Bronchial epithelial cell (primary cell): ENCODE results near the gene TOM1L2. TPM values are rescaled to one million over a fixed set of nuclear protein-coding genes. Genes with fewer than 3 reads are reported as not detected.
A peak's percentile ranks its signal among the peaks of the same experiment; 100 is the strongest.

Source experiments
- DNase-seq: peaks from one replicate; pipeline ENCODE4 v3.0.0-alpha.2; 2010; ENCODE audit warnings: low read depth
- FAIRE-seq: peaks from 2 replicates; lab custom pipeline; 2011; peaks lifted over from hg19 to GRCh38; lab: Jason Lieb, UNC
- H3K27me3 ChIP-seq: 2 replicates; pipeline ENCODE4 v1.5.1; 2011; ENCODE audit warnings: low read length; ENCODE audit not compliant: control insufficient read depth, insufficient read depth
- H3K36me3 ChIP-seq: 2 replicates; pipeline ENCODE4 v1.5.1; 2011; ENCODE audit warnings: low read length; ENCODE audit not compliant: control insufficient read depth, insufficient read depth
- H3K4me3 ChIP-seq: 2 replicates; pipeline ENCODE4 v1.5.1; 2011; ENCODE audit warnings: mild to moderate bottlenecking, low read depth, low read length, control low read depth
- total RNA-seq: library from RNA; depleted of rRNA; stranded (reverse); fragments of >200 nt; gene quantifications from 2 replicates; pipeline ENCODE4 v1.2.1, GENCODE V29; 2014
- TF ChIP-seq, protein P1 (sequence below): IDR thresholded peaks from 2 replicates; pipeline ENCODE4 v1.5.1; 2011; ENCODE audit warnings: mild to moderate bottlenecking, moderate library complexity, low read length, control low read depth, inconsistent platforms; ENCODE audit not compliant: insufficient read depth, severe bottlenecking

The TOM1L2 gene
- total RNA-seq, 1 donor from 2014 or later: 12.4 TPM

DNA sequence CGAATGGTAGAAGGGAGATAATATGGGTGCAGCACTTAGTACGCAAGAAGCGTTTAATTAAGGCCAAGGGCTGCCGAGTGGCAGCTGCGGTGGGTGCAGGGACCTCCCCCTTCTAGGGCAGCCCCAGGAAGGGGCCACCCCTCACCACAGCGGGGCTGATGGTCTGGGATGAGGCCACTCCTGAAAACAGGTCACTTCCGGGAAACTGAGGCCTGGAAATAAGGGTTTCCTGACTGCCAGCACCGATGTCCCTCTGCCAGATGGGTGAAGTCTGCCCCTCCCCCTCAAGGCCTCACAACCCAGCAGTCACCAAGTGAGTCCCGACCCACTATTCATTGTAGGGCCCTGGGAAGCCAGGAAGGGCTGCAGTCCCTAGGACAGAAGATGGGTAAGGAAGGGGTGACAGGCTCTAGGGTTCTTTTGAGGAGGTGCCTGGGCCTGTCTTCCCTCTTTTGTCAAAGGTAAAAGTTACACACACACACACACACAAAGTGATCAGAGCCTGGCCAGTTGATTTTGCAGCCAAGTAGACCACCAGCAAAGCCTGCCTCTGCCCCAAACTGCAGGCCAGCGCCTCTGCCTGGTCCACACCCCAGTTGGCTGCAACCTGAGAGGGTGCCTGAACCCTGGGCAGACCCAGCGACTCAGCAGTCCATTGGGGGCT, 147.9 kb downstream of the TOM1L2 start:
- no peaks in the 10 kb centered on the region for H3K27me3 ChIP-seq
- no peak for FAIRE-seq

DNA sequence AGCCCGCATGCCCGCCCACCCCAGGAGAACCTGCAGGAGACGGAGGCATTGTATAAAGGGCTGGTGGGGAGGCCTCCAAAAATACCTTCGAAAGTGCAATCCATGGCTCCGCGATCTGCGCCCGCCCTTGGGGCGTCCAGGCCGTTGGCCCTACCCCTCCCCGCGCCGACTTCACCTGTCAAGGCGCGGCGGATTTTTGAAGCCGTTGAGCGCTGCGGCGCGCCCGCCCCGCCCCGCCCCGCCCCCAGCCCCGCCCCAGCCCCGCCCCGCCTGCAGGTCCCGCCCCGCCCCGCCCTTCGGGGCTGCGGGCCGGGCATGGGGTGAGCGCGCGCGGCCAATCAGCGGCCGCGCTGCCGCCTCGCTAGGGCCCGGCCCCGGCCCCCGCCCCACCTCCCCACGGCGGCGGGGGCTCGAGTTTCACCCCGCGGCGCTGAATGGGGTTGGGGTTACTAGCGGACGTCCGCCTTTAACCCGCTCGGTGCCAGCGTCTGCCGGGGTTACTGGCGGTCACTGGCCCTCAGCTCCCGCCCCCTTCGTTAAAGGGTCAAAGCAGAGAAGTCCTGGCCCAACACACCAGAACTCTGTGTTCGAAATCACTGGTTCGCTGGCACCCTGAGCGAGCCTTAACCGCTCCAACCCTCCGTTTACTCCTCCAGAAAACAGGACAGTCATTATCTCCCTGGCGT, 148.6 kb downstream of the TOM1L2 start:
- peaks cover 31% of the 10 kb centered on the region for H3K36me3 ChIP-seq
- H3K27me3 ChIP-seq: no peaks in the 10 kb centered on the region
- FAIRE-seq (no peak), DNase-seq (peak; percentile 62)
- TF ChIP-seq, protein P1, sequence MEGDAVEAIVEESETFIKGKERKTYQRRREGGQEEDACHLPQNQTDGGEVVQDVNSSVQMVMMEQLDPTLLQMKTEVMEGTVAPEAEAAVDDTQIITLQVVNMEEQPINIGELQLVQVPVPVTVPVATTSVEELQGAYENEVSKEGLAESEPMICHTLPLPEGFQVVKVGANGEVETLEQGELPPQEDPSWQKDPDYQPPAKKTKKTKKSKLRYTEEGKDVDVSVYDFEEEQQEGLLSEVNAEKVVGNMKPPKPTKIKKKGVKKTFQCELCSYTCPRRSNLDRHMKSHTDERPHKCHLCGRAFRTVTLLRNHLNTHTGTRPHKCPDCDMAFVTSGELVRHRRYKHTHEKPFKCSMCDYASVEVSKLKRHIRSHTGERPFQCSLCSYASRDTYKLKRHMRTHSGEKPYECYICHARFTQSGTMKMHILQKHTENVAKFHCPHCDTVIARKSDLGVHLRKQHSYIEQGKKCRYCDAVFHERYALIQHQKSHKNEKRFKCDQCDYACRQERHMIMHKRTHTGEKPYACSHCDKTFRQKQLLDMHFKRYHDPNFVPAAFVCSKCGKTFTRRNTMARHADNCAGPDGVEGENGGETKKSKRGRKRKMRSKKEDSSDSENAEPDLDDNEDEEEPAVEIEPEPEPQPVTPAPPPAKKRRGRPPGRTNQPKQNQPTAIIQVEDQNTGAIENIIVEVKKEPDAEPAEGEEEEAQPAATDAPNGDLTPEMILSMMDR: no peak
- H3K4me3 ChIP-seq: peak overlapping the region; percentile 49

More for the DNA sequence above, 147.9 kb downstream of the TOM1L2 start:
- no peak for DNase-seq
- H3K4me3 ChIP-seq: no peak overlapping the region
- TF ChIP-seq, protein P1: no peak
- H3K36me3 ChIP-seq: peaks cover 27% of the 10 kb centered on the region

DNA sequence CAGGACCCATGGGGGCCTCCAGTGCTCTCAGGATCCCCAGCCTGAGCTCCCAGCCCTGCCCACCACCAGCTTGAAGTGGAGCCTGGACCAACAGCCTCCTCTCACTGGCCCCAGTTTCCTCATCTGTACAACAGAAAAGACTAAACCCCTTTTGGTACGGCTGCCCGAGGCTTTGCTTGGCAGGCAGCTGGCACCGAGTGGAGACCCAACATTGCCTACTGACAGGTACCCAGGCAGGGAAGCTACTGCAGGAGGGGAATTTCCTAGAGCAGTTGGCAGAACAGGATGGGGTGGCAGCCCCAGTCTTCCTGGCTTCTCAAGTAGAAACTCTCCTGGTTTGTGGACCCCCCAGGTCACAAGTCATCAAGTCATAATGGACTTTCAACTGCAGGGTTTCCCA, 149.6 kb downstream of the TOM1L2 start:
- FAIRE-seq: no peak

DNA sequence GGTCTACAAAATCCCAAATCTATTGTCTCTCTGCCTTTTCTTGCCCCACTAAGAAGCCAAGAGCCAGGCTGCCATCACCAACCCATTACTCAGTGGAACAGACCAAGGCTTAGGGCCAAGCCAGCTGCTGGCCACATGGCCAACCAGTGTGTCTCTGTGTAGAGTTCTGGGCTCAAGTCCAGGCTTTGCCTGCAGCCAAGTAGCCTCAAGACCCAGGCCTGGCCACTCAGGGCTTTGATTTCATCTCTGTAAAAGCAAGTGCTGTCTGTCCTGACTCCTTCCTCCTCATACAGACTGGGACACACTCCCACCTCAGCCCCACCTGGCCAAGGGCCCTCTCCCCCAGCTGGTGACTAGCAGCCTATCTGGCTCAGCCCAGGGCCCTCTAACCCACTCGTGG, 150.0 kb downstream of the TOM1L2 start:
- no peaks in the 10 kb centered on the region for H3K27me3 ChIP-seq
- DNase-seq (no peak), FAIRE-seq (no peak)
- H3K4me3 ChIP-seq: peak overlapping the region; percentile 49
- peaks cover 39% of the 10 kb centered on the region for H3K36me3 ChIP-seq
- TF ChIP-seq, protein P1: no peak

More for the DNA sequence above, 149.6 kb downstream of the TOM1L2 start:
- H3K36me3 ChIP-seq: peaks cover 36% of the 10 kb centered on the region
- H3K4me3 ChIP-seq: peak overlapping the region; percentile 49
- H3K27me3 ChIP-seq: no peaks in the 10 kb centered on the region
- TF ChIP-seq, protein P1: no peak
- no peak for DNase-seq

DNA sequence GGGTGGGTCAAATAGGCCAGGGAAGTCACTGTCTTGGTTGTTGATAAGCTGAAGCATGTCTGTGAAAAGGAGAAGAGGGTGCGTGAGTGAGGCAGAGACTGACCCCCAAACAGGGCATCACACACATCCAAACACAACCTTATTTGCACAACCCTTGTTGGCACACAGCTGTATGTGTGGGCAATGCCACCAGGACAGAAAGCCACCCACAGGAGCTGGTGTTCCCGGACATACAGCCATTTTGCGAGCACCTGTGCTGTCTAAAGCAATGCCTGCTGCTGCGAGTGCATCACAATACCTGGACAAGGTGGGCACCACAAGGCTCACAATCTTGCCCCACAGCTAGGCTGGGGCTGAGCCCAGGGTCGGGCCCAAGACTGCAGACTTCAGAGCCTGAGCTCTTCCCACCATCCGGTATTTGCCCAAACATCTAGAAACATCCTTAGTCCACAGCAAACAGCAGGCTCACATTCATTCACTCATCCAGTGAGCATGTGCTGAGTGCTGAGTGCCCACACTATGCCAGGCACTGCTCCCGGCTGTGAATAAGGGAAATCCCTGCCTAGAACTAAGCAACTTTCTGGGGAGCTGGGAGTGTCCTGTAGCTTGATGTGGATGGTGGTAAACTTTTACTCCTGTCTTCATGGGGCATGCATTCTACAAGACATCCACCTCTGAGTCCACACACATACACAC, 151.6 kb downstream of the TOM1L2 start:
- no peak overlapping the region for H3K4me3 ChIP-seq
- H3K27me3 ChIP-seq: no peaks in the 10 kb centered on the region
- TF ChIP-seq, protein P1: no peak
- H3K36me3 ChIP-seq: peaks cover 52% of the 10 kb centered on the region
- FAIRE-seq: peak; percentile 47
- no peak for DNase-seq
